Panc1 (cell line): Measurements from ENCODE around the gene COL1A2. TPM values are rescaled to one million over a fixed set of nuclear protein-coding genes. Genes with fewer than 3 reads are reported as not detected.

Source experiments
- ATAC-seq: fragments of 200-7000 bp; cut with Tn5 transposase; 2 replicates; pipeline ENCODE4 v1.9.1; 2020; ENCODE audit warnings: mild to moderate bottlenecking, moderate library complexity
- BruUV-seq: library from RNA; stranded (reverse); fragments of 400-500 nt; replicated peaks from 2 replicates; lab custom pipeline; 2021; lab: Mats Ljungman, UMichigan
- CTCF ChIA-PET: fragments of 300-600 bp; sonication (Branson Sonifier 250); formaldehyde crosslinking; loops from one replicate; lab custom pipeline; 2022; ENCODE audit warnings: antibody characterized with exemption; lab: Charles Lee
- POLR2A ChIA-PET: fragments of 300-600 bp; sonication (Branson Sonifier 250); formaldehyde crosslinking; loops from one replicate; lab custom pipeline; 2022; ENCODE audit warnings: antibody characterized with exemption; lab: Charles Lee
- DNase-seq: peaks from one replicate; pipeline ENCODE4 v3.0.0-alpha.2; 2010; ENCODE audit warnings: low read depth, low spot score
- H3K27ac ChIP-seq: 2 replicates; pipeline ENCODE4 v1.5.1; 2011; ENCODE audit warnings: mild to moderate bottlenecking, low read length, inconsistent platforms
- H3K27me3 ChIP-seq: fragments of 200-500 bp; sonication (Bioruptor generic); 2 replicates; pipeline ENCODE4 v1.6.0; 2014; ENCODE audit warnings: low read length, inconsistent platforms; ENCODE audit not compliant: control insufficient read depth, insufficient read depth
- H3K36me3 ChIP-seq: fragments of 200-500 bp; sonication (Bioruptor generic); 2 replicates; pipeline ENCODE4 v1.5.1; 2014; ENCODE audit warnings: inconsistent platforms, mild to moderate bottlenecking, low read length, moderate library complexity; ENCODE audit not compliant: control insufficient read depth, insufficient read depth
- H3K4me1 ChIP-seq: 2 replicates; pipeline ENCODE4 v1.5.1; 2011; ENCODE audit warnings: inconsistent platforms, mild to moderate bottlenecking, low read length, moderate library complexity; ENCODE audit not compliant: control insufficient read depth, insufficient read depth
- H3K4me3 ChIP-seq, 2 experiments: 2 replicates each; pipeline ENCODE4 v1.5.1; 2011 to 2012; ENCODE audit warnings: low read depth in 2 of 2, low read length in 2 of 2, mild to moderate bottlenecking in 2 of 2, inconsistent platforms in 1 of 2, moderate library complexity in 1 of 2
- H3K9me3 ChIP-seq: fragments of 200-500 bp; sonication (Bioruptor generic); 2 replicates; pipeline ENCODE4 v1.5.1; 2014; ENCODE audit warnings: low read depth, mild to moderate bottlenecking, inconsistent platforms, low read length, moderate library complexity; ENCODE audit not compliant: control insufficient read depth, insufficient read depth
- CTCF ChIP-seq: fragments of 450-650 bp; IDR thresholded peaks from 2 replicates; pipeline ENCODE4 v1.5.1; 2017; ENCODE audit warnings: mild to moderate bottlenecking
- POLR2AphosphoS5 ChIP-seq: IDR thresholded peaks from 2 replicates; pipeline ENCODE4 v1.6.1; 2012; ENCODE audit warnings: mild to moderate bottlenecking, low read depth, low read length, moderate library complexity
- SIN3A ChIP-seq: IDR thresholded peaks from 2 replicates; pipeline ENCODE4 v1.6.1; 2012; ENCODE audit warnings: low read depth, mild to moderate bottlenecking, low read length, moderate library complexity, borderline replicate concordance; ENCODE audit not compliant: insufficient read depth
- TCF7L2 ChIP-seq: IDR thresholded peaks from 2 replicates; pipeline ENCODE4 v1.6.1; 2011; ENCODE audit warnings: mild to moderate bottlenecking, low read depth, low read length, inconsistent platforms
- in situ Hi-C: cut with HindIII; loops from 2 replicates; pipeline ENCODE4 v1.10.0; 2016; ENCODE audit warnings: low sequenced_read_pairs, low pct_unique_long_range_greater_than_20kb
- intact Hi-C: fragments of 100-400 bp; cut with micrococcal nuclease; formaldehyde crosslinking; loops from one replicate; pipeline ENCODE4 v1.10.0; 2022; ENCODE audit not compliant: unreplicated experiment
- total RNA-seq: library from RNA; stranded (reverse); gene quantifications from one replicate; pipeline ENCODE4 v1.2.1, GENCODE V29; 2021; ENCODE audit not compliant: unreplicated experiment
- TF ChIP-seq, protein P1 (sequence below), 2 experiments: IDR thresholded peaks; 2 replicates each; pipeline ENCODE4 v1.6.1; 2011 to 2012; ENCODE audit warnings: low read depth in 2 of 2, control low read depth in 1 of 2, low read length in 1 of 2, mild to moderate bottlenecking in 1 of 2, moderate library complexity in 1 of 2; ENCODE audit not compliant: insufficient read depth in 1 of 2

Gene COL1A2
- total RNA-seq, 1 experiment from 2014 or later = 1.3 TPM

GRCh38 chr7:94366163-94366562 lies 28.5 kb upstream of the COL1A2 start:
- ATAC-seq (no peak), DNase-seq (no peak)
- Histone ChIP-seq H3K4me3 (no peak overlapping the region), H3K36me3 (no peaks in the 10 kb centered on the region), H3K4me1 (no peaks in the 10 kb centered on the region), H3K9me3 (no peaks in the 10 kb centered on the region), H3K27ac (no peak overlapping the region), H3K27me3 (no peaks in the 10 kb centered on the region)
- CTCF ChIA-PET = no interaction called here
- in situ Hi-C loops = no loop called here
- POLR2A ChIA-PET = no interaction called here
- BruUV-seq = no TSS peak
- TF ChIP-seq CTCF (no peak), SIN3A (no peak), POLR2AphosphoS5 (no peak), TCF7L2 (no peak)
- TF ChIP-seq, protein P1, sequence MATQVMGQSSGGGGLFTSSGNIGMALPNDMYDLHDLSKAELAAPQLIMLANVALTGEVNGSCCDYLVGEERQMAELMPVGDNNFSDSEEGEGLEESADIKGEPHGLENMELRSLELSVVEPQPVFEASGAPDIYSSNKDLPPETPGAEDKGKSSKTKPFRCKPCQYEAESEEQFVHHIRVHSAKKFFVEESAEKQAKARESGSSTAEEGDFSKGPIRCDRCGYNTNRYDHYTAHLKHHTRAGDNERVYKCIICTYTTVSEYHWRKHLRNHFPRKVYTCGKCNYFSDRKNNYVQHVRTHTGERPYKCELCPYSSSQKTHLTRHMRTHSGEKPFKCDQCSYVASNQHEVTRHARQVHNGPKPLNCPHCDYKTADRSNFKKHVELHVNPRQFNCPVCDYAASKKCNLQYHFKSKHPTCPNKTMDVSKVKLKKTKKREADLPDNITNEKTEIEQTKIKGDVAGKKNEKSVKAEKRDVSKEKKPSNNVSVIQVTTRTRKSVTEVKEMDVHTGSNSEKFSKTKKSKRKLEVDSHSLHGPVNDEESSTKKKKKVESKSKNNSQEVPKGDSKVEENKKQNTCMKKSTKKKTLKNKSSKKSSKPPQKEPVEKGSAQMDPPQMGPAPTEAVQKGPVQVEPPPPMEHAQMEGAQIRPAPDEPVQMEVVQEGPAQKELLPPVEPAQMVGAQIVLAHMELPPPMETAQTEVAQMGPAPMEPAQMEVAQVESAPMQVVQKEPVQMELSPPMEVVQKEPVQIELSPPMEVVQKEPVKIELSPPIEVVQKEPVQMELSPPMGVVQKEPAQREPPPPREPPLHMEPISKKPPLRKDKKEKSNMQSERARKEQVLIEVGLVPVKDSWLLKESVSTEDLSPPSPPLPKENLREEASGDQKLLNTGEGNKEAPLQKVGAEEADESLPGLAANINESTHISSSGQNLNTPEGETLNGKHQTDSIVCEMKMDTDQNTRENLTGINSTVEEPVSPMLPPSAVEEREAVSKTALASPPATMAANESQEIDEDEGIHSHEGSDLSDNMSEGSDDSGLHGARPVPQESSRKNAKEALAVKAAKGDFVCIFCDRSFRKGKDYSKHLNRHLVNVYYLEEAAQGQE (IDR thresholded peaks at IDR 0.05; ENCODE audit: insufficient read depth in 1 of 2, low read depth in 2 of 2, low read length in 1 of 2) = no peak
- intact Hi-C loops = no loop called here

GRCh38 chr7:94366832-94367231 lies 27.9 kb upstream of the COL1A2 start:
- TF ChIP-seq, protein P1 (IDR thresholded peaks at IDR 0.05; ENCODE audit: insufficient read depth in 1 of 2, low read depth in 2 of 2, low read length in 1 of 2) = no peak
- TF ChIP-seq TCF7L2 = no peak
- no peak for TF ChIP-seq SIN3A
- TF ChIP-seq POLR2AphosphoS5 = no peak
- TF ChIP-seq CTCF = no peak
- Histone ChIP-seq H3K4me3 (no peak overlapping the region), H3K27ac (no peak overlapping the region), H3K27me3 (no peaks in the 10 kb centered on the region), H3K4me1 (no peaks in the 10 kb centered on the region), H3K36me3 (no peaks in the 10 kb centered on the region), H3K9me3 (no peaks in the 10 kb centered on the region)
- DNase-seq (no peak), ATAC-seq (no peak)
- POLR2A ChIA-PET = no interaction called here
- CTCF ChIA-PET = no interaction called here
- in situ Hi-C loops = no loop called here
- BruUV-seq = no TSS peak
- intact Hi-C loops = no loop called here
